Activated CD4-positive, alpha-beta T cell treated with anti-CD3 and anti-CD28 coated beads, Interleukin-2, amount 10 ng/mL, durations not matched to agents 7 days and 5 days (primary cell): ENCODE data around the gene OR52E6. TPM values are rescaled to one million over a fixed set of nuclear protein-coding genes. Genes with fewer than 3 reads are reported as not detected.

Experiments used
- total RNA-seq, 2 experiments: library from RNA; stranded (reverse); gene quantifications; one replicate each; pipeline ENCODE4 v1.2.3, GENCODE V29; 2021

OR52E6 gene
- total RNA-seq, 2 experiments from 2014 or later, result not detected

Other genes starting within 250 kb of the OR52E6 start
- under 1 TPM; 0.07 to 0.37 TPM for gene TRIM6, start 245.3 kb downstream of the OR52E6 start, total RNA-seq
- gene TRIM34, start 216.9 kb downstream of the OR52E6 start, total RNA-seq, result 10 to 100 TPM; 12.7 to 13.9 TPM
- gene TRIM5, start 156.8 kb downstream of the OR52E6 start, total RNA-seq, result 10 to 100 TPM; 26.2 to 31.1 TPM
- 100 to 1,000 TPM; 317 to 367 TPM for gene TRIM22, start 152.1 kb downstream of the OR52E6 start, total RNA-seq
- under 1 TPM; 0.31 to 0.40 TPM for gene OR56B1, start 105.4 kb downstream of the OR52E6 start, total RNA-seq
- 1 to 10 TPM in 1 of 2 experiments, under 1 TPM in 1; 0.89 to 1.1 TPM for gene OR52N4, start 87.7 kb downstream of the OR52E6 start, total RNA-seq
- gene OR52N5, start 58.5 kb downstream of the OR52E6 start, total RNA-seq, result not detected
- gene OR52N1, start 50.6 kb downstream of the OR52E6 start, total RNA-seq, result not detected
- gene OR52N2, start 33.0 kb downstream of the OR52E6 start, total RNA-seq, result not detected
- not detected for gene OR52E8, start 15.8 kb upstream of the OR52E6 start, total RNA-seq
- not detected for gene OR52E4, start 38.7 kb upstream of the OR52E6 start, total RNA-seq
- not detected for gene OR52E5, start 51.3 kb upstream of the OR52E6 start, total RNA-seq
- not detected for gene OR56A3, start 100.4 kb upstream of the OR52E6 start, total RNA-seq
- gene OR56A5, start 126.6 kb upstream of the OR52E6 start, total RNA-seq, result not detected
- not detected for gene OR52L1, start 145.1 kb upstream of the OR52E6 start, total RNA-seq
- not detected for gene OR56A4, start 165.0 kb upstream of the OR52E6 start, total RNA-seq
- not detected for gene OR56A1, start 188.9 kb upstream of the OR52E6 start, total RNA-seq